ENCODE results near the gene STAT5B.

DNA sequence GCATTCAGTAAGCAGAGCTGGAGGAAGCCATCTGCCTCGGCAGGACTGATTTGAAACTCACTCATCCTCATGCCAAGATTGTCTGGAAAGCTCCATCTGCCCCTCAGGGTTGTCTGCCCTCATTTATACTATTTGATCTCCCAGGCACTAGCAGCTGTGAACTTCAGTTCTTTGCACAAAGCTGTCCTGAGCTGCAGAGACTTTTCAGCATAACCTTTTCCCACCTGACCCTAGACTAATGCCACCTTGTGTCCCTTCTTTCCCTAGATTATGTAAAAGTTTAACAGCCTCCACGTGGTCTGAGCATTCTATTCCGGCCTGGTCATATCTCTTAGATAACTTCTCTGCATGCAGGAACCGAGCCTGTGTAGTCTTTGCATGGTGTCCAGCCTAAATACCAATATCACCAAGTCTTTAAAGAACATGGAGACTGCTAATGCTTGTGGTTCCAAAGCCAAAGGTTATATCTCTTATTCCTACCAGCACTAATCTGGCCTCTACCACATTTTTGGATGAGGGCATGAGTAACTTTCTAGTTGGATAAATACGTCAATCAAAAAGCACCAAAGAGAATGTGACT is 41.2 kb upstream of the STAT5B start:
- no peak for TF ChIP-seq POLR2A (IDR thresholded peaks at IDR 0.05)
- TF ChIP-seq CTCF (IDR thresholded peaks at IDR 0.05), result no peak
